Left renal pelvis (tissue), 4 donors: Measurements from ENCODE around the gene MYZAP. TPM values are rescaled to one million over a fixed set of nuclear protein-coding genes. Genes with fewer than 3 reads are reported as not detected.
"Not testable (repeated sequence)": the region's sequence is repeated elsewhere in the genome, so short reads cannot be mapped to it uniquely, and the experiment has no call there.

Source experiments
- DNase-seq, 4 donors: peaks; one replicate each; pipeline ENCODE4 v3.0.0-alpha.2; 2013; ENCODE audit warnings: low read depth in 4 of 4, low spot score in 3 of 4
- polyA plus RNA-seq, 4 donors: library from polyadenylated mRNA; unstranded; fragments of 120-200 nt; gene quantifications; one replicate each; pipeline ENCODE4 v1.2.1, GENCODE V29; 2013; ENCODE audit not compliant: insufficient read length in 4 of 4

Gene MYZAP
- polyA plus RNA-seq, 4 donors: 4.0 to 8.5 (median 5.7) TPM

GRCh38 chr15:57592426-57592825 lies 722 bp downstream of the MYZAP start:
- DNase-seq: no peak

DNA sequence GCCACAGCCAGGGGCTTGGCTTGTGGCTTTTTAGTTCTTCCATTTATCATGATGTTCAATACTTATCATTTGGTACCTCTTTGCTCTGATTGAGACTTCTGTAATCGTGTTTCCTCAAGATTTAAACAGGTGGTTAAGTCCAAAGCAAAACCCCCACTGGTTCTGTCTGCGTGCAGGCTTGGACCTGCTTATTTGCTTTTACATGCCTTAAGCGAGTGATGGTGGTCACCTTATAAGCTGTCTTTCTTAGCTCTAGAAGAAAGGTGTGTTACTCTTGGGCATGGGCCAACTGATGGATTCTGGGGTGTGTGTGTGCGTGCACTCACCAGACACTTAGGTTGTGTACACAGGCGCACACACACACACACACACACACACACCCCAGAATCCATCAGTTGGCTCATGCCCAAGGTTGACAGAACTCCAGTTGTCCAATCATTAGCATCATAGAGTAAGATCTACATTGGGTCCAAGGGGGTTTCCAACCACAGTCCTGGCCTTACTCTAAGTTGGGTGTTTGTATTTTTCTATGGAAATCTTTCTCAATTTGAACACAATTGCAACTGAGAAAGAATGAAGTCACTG lies 1.2 kb downstream of the MYZAP start:
- no peak for DNase-seq

- no peak for DNase-seq
Measured at GRCh38 chr15:57594479-57594878, 2.8 kb downstream of the MYZAP start.

DNA sequence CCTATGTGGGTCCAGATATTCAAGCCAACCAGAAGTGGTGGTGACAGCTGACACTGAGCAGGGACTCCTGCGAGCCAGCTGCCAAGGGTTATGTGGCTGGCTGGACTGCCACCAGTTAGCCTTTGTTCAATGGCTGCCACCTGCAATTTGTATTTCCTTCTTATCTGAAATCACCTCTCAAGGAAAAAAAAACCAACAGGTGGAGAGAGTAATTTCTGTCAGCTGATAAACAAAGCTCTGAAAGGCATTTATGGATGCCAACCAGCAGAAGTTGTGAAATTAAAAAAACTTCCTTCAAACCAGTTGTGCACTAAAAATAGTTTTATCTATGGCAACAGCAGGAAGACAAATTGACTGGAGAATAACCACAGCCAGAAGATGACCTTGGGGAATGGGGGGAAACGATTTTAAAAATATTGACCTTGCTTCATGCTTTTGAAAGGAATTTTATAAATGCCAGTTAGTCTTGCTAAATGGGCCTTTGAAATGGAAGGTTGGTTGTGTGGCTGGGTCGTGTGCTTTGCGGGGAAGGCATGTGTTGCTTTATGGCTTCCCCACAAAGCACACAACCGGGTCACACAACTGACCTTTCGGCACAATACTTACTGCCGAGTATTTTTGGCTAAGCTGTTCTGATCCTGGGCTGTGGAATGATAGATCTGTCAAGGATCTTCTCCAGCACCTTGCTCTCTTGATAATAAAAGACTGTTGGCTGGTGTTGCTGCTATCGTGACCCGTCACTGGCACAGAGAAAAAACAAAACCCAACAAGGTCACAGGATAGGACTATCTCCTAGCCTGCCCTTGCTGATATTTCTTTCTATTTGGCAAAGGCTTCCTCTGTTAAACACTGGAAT lies 3.5 kb downstream of the MYZAP start:
- DNase-seq: no peak

DNA sequence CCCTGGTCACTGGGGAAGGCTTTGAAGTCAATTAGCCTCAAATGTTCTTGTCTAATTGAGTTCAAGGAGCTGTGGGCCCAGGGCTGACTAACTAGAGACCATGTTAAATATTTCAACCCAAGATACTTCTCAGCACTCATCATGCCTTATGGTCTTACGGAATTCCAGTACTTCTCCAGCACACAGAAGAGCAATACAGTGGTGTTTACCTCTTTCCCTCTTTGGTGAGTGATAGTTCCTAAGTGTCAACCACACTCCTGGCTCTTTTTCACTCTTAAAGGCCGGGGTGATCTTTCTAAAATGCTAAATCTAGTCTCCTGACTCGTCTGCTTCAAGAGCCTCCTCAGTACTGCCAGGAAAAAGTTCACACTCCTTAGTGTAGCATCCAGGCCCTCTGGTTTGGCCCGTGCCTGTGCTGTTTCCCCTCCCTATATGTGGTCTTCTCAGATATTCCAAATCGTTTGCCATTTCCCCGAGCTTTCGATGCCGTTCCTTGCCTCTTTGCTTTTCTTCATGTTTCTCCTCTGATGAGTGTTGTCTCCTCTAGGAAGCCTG lies 4.7 kb downstream of the MYZAP start:
- no peak for DNase-seq

DNA sequence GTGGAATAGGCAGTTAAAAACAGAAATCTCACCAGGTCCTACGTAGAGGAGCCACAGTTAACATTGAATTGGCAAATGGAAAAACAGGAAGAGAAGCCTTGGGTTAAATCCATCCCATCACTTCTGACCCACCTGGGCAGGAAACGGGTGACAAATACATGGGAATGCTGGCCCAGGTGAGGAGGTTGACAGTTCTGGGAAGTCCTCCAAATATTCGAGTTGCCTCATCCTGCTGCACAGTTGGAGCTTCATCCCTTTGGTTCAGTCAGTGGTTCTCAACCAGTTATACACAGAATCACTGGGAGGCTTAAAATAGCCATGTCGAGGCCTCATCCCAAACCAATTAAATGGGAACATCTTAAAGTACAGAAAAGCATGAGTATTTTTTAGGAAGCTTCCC lies 5.3 kb downstream of the MYZAP start:
- DNase-seq: no peak

- no peak for DNase-seq
Measured at GRCh38 chr15:57597431-57597830, 5.7 kb downstream of the MYZAP start.

- no peak for DNase-seq
Measured at GRCh38 chr15:57598346-57598745, 6.6 kb downstream of the MYZAP start.

DNA sequence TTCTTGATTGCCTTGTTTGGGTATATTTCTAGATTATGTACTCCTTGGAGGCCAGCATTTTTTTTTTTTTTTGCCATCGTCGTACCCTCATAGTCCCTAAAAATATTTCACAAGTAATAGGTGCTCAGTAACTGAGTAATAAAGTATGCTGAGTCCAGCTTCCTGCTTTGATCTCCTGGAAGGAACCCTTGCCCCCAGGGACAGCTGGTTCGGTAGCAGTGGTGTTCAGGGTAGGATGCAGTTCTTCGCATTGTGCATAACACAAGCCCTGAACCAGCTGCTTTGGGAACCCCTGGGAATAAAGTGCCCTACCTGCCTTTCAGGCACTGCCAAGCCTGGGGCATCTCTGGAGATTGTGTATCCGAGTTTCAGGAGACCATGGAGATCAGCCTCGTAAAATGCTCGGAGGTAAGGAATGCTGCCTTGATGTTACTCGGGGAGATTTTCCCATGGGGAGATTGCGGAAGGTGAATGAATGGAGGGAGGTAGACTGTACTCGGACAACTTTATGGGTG lies 7.6 kb downstream of the MYZAP start:
- DNase-seq: no peak

DNA sequence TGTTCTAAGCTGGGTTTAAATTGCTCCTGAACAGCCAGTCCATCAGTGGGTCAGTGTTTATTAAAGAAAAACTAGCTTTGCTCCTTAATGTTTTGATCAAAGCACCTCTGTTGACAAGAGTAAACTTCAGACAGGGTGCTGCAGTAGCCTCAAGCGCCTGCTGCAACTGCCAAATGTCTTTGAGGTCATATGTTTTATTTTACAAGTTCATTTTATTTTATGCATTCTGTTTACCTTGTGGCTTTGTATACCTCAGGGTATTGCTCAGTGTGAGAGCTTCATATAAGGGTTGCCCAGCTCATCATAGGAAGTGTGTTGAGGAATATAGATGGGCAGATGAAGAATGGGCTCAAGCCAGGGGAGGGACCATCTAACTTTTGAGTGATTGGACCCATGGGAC lies 8.5 kb downstream of the MYZAP start:
- no peak for DNase-seq

DNA sequence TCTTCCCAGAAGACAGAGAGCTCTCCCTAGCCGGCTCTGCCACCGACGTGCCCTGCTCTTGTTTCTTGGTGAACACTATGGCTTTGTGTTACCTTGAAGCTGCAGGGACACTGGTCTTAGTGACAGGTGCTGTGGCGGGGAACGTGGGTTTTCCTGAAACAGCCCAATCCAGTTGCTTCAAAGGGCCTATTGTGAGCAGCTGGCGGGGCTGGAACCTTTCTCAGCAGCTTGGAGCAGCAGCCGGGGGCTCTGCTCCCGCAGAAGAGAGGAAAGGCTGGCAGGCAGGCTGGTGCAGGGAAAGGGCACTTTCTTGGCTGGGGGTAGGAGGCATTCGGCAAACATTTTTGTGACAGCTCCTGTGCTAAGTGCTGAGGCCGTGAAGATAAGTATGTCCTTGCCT lies 12.8 kb downstream of the MYZAP start:
- DNase-seq: no peak

- no peak for DNase-seq
Measured at GRCh38 chr15:57605491-57605890, 13.8 kb downstream of the MYZAP start.

DNA sequence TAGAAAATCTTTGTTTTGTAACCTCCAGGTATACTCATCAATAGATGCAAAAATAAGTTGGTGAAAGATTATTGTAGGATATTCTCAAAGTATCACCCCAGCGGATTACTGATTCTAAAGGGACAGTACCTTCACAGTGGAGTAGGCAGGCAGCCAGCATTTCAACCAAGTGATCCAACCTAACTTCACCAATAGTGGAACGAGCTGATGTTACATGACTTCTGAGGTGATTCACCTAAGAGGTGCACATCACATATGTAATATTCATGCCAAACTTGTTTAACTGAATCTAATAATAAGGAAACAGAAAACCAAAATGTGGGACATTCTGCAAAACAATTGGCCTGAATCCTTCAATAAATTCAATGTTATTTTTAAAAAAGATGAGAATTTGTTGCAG lies 14.3 kb downstream of the MYZAP start:
- DNase-seq: no peak

GRCh38 chr15:57606816-57607215 lies 15.1 kb downstream of the MYZAP start:
- no peak for DNase-seq

DNA sequence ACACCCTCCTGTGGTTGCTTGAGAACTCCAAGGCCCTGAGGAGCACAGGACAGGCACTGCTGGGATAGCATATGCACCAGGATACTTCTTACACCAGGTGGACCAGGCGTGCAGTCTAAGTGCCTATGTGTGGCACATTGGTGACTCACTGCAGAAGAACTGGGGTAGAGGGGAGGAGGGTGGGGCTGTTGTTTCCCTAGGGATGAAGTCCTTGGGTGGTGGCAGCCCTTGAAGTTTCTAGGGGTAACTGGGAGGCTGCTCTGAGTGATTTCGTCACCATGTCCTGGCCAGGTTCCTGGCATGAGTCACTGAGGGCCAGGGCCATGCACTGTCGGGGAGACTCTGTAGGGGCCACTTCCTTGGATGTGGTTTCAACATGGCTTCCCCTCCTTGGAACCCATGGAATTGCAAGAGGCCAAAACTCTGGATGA lies 15.9 kb downstream of the MYZAP start:
- DNase-seq: no peak

GRCh38 chr15:57609805-57610529 lies 18.3 kb downstream of the MYZAP start:
- no peak for DNase-seq

DNA sequence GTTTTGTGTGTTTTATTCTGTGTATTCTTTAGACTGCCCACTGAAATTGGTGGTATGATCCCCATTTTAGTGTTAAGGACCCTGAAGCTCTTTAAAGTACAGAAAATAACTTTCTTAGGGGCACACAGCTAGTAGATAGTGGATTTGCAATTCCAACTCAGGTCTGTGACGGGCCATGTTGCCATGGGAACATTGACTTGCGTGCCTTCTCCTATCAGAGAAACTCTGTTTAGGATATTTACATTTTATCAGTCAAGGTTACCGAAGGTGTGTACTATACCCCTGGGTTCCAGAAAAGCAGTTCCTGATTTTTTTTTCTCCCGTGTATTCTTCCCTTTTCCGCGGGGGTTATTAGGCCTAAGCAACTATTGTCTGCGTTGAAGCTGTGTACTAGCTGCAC lies 19.4 kb downstream of the MYZAP start:
- no peak for DNase-seq

- no peak for DNase-seq
Measured at GRCh38 chr15:57611938-57612337, 20.2 kb downstream of the MYZAP start.

- no peak for DNase-seq
Measured at GRCh38 chr15:57614241-57614640, 22.5 kb downstream of the MYZAP start.

DNA sequence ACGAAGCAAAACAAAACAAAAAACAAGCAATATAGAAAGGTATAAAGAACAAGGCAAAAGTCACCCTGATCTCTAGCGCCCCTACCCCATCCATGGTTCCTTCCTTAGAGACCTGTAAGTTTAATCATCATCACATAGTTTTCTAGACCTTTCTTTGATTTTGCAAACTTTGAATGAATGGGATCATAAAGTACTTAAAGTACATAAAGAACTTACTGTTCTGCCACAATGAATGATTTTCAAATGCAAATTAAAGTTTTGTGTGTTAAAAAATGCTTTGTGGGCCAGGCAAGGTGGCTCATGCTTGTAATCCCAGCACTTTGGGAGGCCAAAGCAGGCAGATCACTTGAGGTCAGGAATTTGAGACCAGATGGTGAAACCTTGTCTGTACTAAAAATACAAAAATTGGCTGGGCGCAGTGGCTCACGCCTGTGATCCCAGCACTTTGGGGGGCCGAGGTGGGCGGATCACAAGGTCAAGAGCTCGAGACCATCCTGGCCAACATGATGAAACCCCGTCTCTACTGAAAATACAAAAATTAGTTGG lies 24.3 kb downstream of the MYZAP start:
- not testable (repeated sequence) for DNase-seq

GRCh38 chr15:57618325-57618724 lies 26.6 kb downstream of the MYZAP start:
- DNase-seq: no peak
